KOPT-K1 (cell line): ENCODE measurements around the gene OR51T1.

Experiments used
- H3K27ac ChIP-seq: fragments of 200-600 bp; sonication (generic); 2 replicates; pipeline ENCODE4 v1.5.1; 2016; ENCODE audit warnings: antibody characterized with exemption, mild to moderate bottlenecking, low read depth, low read length; ENCODE audit not compliant: poor library complexity, severe bottlenecking
- H3K36me3 ChIP-seq: fragments of 200-600 bp; sonication (generic); 2 replicates; pipeline ENCODE4 v1.5.1; 2017; ENCODE audit warnings: antibody characterized with exemption, mild to moderate bottlenecking, low read length, moderate library complexity; ENCODE audit not compliant: insufficient read depth
- H3K9me3 ChIP-seq: fragments of 200-600 bp; sonication (generic); 2 replicates; pipeline ENCODE4 v1.5.1; 2017; ENCODE audit warnings: antibody characterized with exemption, low read length, mild to moderate bottlenecking; ENCODE audit not compliant: insufficient read depth, poor library complexity, severe bottlenecking

Gene OR51T1

GRCh38 chr11:4891996-4892640 is 10.4 kb downstream of the OR51T1 start:
- Histone ChIP-seq H3K9me3 (no peaks in the 10 kb centered on the region), H3K27ac (no peak overlapping the region), H3K36me3 (no peaks in the 10 kb centered on the region)

DNA sequence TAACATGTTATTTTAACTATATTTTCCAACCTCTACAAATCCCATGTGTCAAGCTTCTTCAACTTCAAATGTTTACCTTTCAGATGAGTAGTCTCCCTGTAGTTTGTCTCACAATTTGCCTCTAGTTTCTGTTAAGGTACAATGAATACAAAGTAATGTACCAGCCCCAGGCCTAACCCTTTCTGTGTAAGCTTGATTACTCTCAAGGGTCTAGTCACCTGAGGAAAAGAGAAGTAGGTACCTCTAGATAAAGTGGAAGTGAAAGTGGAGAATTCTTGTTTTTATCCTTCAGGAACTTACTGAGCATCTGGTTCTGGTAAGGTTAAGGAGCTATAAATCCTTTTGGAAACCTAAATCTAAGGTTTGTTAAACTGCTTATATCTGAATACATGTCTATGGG is 21.8 kb downstream of the OR51T1 start, which contains the start of gene OR51A7:
TSS of gene OR51A7 (plus strand) at position 300 of the 400 bp plus-strand sequence. CDS start 3,587 bp downstream, outside the sequence.
- Histone ChIP-seq H3K36me3 (no peaks in the 10 kb centered on the region), H3K27ac (no peak within 1 kb of the TSS), H3K9me3 (no peaks in the 10 kb centered on the region)

GRCh38 chr11:4916581-4916980 is 34.9 kb downstream of the OR51T1 start:
- Histone ChIP-seq H3K9me3 (no peaks in the 10 kb centered on the region), H3K27ac (no peak overlapping the region), H3K36me3 (no peaks in the 10 kb centered on the region)

GRCh38 chr11:4919250-4919649 is 37.5 kb downstream of the OR51T1 start, which contains the start of gene OR51G2:
Gene OR51G2, minus strand, starts transcription at chr11:4919350. Its CDS starts 3,687 bp downstream, at chr11:4915663.
- H3K27ac ChIP-seq: no peak within 1 kb of the TSS
- H3K9me3 ChIP-seq: no peaks in the 10 kb centered on the region
- H3K36me3 ChIP-seq: no peaks in the 10 kb centered on the region

- Histone ChIP-seq H3K9me3 (no peaks in the 10 kb centered on the region), H3K27ac (no peak overlapping the region), H3K36me3 (no peaks in the 10 kb centered on the region)
These were observed 40.1 kb downstream of the OR51T1 start for GRCh38 chr11:4921796-4922195.

- H3K27ac ChIP-seq: no peak overlapping the region
- no peaks in the 10 kb centered on the region for H3K36me3 ChIP-seq
- no peaks in the 10 kb centered on the region for H3K9me3 ChIP-seq
These were observed 40.6 kb downstream of the OR51T1 start for GRCh38 chr11:4922304-4922703.

DNA sequence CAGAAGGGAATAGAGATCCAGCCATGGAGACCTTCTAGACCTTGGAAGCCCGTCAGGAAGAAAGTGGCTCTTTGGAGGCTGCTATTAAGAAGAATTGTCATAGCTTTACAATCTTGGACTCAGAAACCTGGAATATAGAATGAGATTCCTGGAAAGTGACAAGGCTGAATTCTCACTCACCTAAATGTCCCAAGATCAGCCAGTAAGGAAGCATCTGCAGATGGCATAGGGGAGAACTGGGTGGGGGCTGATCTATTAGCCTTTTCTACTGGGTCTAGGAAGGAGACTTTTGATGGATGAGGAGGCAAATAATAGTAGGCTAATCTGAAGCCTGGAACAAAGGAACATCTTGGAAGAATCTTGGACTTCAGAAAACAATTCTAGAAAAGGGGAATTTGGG is 42.5 kb downstream of the OR51T1 start, which contains the start of gene OR51G1:
TSS of gene OR51G1 (minus strand) at position 101 of the 400 bp plus-strand sequence. CDS start at position 101, 0 bp downstream.
- Histone ChIP-seq H3K36me3 (no peaks in the 10 kb centered on the region), H3K27ac (no peak within 1 kb of the TSS), H3K9me3 (no peaks in the 10 kb centered on the region)

DNA sequence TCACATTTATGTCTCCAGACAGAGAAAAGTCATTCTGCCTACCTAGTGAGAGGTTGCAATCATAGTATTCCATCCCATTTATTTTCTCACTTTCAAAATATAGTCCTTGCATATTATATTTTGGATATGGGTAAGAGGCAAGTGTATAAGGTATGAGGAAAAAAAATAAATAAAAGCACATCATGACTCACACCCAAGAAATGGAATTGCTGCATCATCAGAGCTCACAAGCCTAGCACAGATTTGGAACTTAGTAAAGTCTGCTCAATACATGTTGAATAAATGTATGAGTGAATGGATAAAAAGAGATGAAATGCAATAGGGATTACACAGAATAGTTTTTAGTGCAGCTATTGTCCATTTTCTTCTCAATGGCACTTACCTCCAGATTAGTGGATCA is 44.9 kb downstream of the OR51T1 start:
- Histone ChIP-seq H3K9me3 (no peaks in the 10 kb centered on the region), H3K27ac (no peak overlapping the region), H3K36me3 (no peaks in the 10 kb centered on the region)
